H1 (cell line): ENCODE measurements around the gene GAS7. TPM values are rescaled to one million over a fixed set of nuclear protein-coding genes. Genes with fewer than 3 reads are reported as not detected.

ENCODE experiments used
- FOSL1 ChIP-seq: IDR thresholded peaks from 2 replicates; pipeline ENCODE4 v1.6.1; 2011; ENCODE audit warnings: mild to moderate bottlenecking, low read depth, low read length, moderate library complexity; ENCODE audit not compliant: insufficient read depth
- polyA plus RNA-seq, 7 experiments: library from polyadenylated mRNA; depleted of rRNA in 3 of 7; stranded (reverse) in 5 of 7; unstranded in 2 of 7; fragments of >200 nt in 5 of 7; fragments of 200-250 nt in 2 of 7; gene quantifications; 1 replicate in 5 of 7; 2 replicates in 1 of 7; 4 replicates in 1 of 7; pipeline versions ENCODE4 v1.2.1 to v1.2.3, GENCODE V29; 2011 to 2013; ENCODE audit warnings: missing spikeins in 2 of 7, mixed read lengths in 2 of 7
- total RNA-seq: library from RNA; stranded (reverse); fragmentation: NEBNext Ultra II Directional; extraction: Animal tissue kit (Norgen Biotek cat#: 25700); gene quantifications from 2 replicates; pipeline ENCODE4 v1.2.1, GENCODE V29; 2021

GAS7 gene
- total and polyA plus RNA-seq, 2 of the 8 experiments (the other 6 are each of a cell fraction or from before 2014, with no cell fraction given): 5.0 to 14.5 TPM

- no peak for TF ChIP-seq FOSL1
- TF ChIP-seq, all 59 proteins: peak for 0
Measured at GRCh38 chr17:10050597-10051101, 147.8 kb downstream of the GAS7 start (continued).
